Endothelial cell of umbilical vein (primary cell): ENCODE results near the gene RUNX2. TPM values are rescaled to one million over a fixed set of nuclear protein-coding genes. Genes with fewer than 3 reads are reported as not detected.

ENCODE experiments used
- BruUV-seq: library from RNA; stranded (reverse); fragments of 400-500 nt; replicated peaks from 2 replicates; lab custom pipeline; 2021; lab: Mats Ljungman, UMichigan
- CTCF ChIA-PET: fragments of 300-600, 350-600 bp; sonication (Branson Sonifier 250); formaldehyde crosslinking; loops from one replicate; lab custom pipeline; 2021; ENCODE audit warnings: antibody characterized with exemption, inconsistent platforms; lab: Charles Lee
- POLR2A ChIA-PET: fragments of 300-600, 350-600 bp; sonication (Branson Sonifier 250); formaldehyde crosslinking; loops from one replicate; lab custom pipeline; 2021; ENCODE audit warnings: antibody characterized with exemption, inconsistent platforms; lab: Charles Lee
- DNase-seq: peaks from one replicate; pipeline ENCODE4 v3.0.0-alpha.2; 2011; ENCODE audit warnings: low read depth, low spot score
- FAIRE-seq: peaks from 2 replicates; lab custom pipeline; 2011; peaks lifted over from hg19 to GRCh38; lab: Jason Lieb, UNC
- H2AFZ ChIP-seq: 2 replicates; pipeline ENCODE4 v1.6.0; 2012; ENCODE audit warnings: low read depth, low read length, control low read depth, inconsistent platforms
- H3K27ac ChIP-seq: 2 replicates; pipeline ENCODE4 v1.5.1; 2011; ENCODE audit warnings: low read depth, mild to moderate bottlenecking, control low read depth, low read length, moderate library complexity; ENCODE audit not compliant: insufficient read depth
- H3K27me3 ChIP-seq, 2 experiments: 2 replicates each; pipeline versions ENCODE4 v1.6.0 to v1.6.1; 2011; ENCODE audit warnings: low read length in 2 of 2, mixed read lengths in 1 of 2; ENCODE audit not compliant: control insufficient read depth in 2 of 2, insufficient read depth in 2 of 2
- H3K36me3 ChIP-seq, 2 experiments: 2 replicates in 1 of 2; 3 replicates in 1 of 2; pipeline ENCODE4 v1.5.1; 2011; ENCODE audit warnings: low read length in 2 of 2, mild to moderate bottlenecking in 1 of 2, moderate library complexity in 1 of 2; ENCODE audit not compliant: control insufficient read depth in 2 of 2, insufficient read depth in 2 of 2; ENCODE audit errors: extremely low read depth in 1 of 2
- H3K4me1 ChIP-seq: 3 replicates; pipeline ENCODE4 v1.5.1; 2011; ENCODE audit warnings: mild to moderate bottlenecking, low read length; ENCODE audit not compliant: control insufficient read depth, insufficient read depth; ENCODE audit errors: extremely low read depth
- H3K4me2 ChIP-seq: 2 replicates; pipeline ENCODE4 v1.6.1; 2011; ENCODE audit warnings: low read length, control low read depth, mixed read lengths; ENCODE audit not compliant: insufficient read depth
- H3K4me3 ChIP-seq, 3 experiments: fragments of 200-600 bp in 1 of 3; sonication (generic), shearing (Covaris generic) in 1 of 3; replicated peaks in 1 of 3; 2 replicates each; pipeline ENCODE4 v1.5.1; 2011 to 2016; ENCODE audit warnings: control low read depth in 3 of 3, low read length in 3 of 3, mild to moderate bottlenecking in 2 of 3, inconsistent platforms in 1 of 3, low read depth in 1 of 3, moderate library complexity in 1 of 3; ENCODE audit not compliant: insufficient read depth in 1 of 3
- H3K79me2 ChIP-seq: 2 replicates; pipeline ENCODE4 v1.6.0; 2012; ENCODE audit warnings: low read length, inconsistent platforms; ENCODE audit not compliant: control insufficient read depth, insufficient read depth
- H3K9ac ChIP-seq: replicated peaks from 2 replicates; pipeline ENCODE3; 2011; ENCODE audit warnings: low read length, control low read depth; ENCODE audit not compliant: insufficient read depth; ENCODE audit errors: extremely low read depth
- H3K9me1 ChIP-seq: replicated peaks from 3 replicates; pipeline ENCODE4 v1.6.0; 2011; ENCODE audit warnings: mild to moderate bottlenecking, low read length; ENCODE audit not compliant: control insufficient read depth, insufficient read depth; ENCODE audit errors: extremely low read depth
- H3K9me3 ChIP-seq: replicated peaks from 2 replicates; pipeline ENCODE4 v1.5.1; 2012; ENCODE audit warnings: low read length, inconsistent platforms; ENCODE audit not compliant: control insufficient read depth, insufficient read depth
- H4K20me1 ChIP-seq: replicated peaks from 2 replicates; pipeline ENCODE3; 2011; ENCODE audit warnings: mild to moderate bottlenecking, low read length; ENCODE audit not compliant: control insufficient read depth, insufficient read depth; ENCODE audit errors: extremely low read depth
- EZH2 ChIP-seq: IDR thresholded peaks from 2 replicates; pipeline ENCODE4 v1.6.1; 2012; ENCODE audit warnings: borderline replicate concordance, low read depth, mild to moderate bottlenecking, moderate library complexity, low read length, inconsistent platforms; ENCODE audit not compliant: severe bottlenecking
- FOS ChIP-seq: IDR thresholded peaks from 2 replicates; pipeline ENCODE4 v1.6.1; 2011; ENCODE audit warnings: mild to moderate bottlenecking, low read length, moderate library complexity, borderline replicate concordance; ENCODE audit not compliant: insufficient read depth
- GATA2 ChIP-seq: IDR thresholded peaks from 2 replicates; pipeline ENCODE4 v1.7.0; 2011; ENCODE audit warnings: low read depth, mild to moderate bottlenecking, moderate library complexity, mixed read lengths, low read length; ENCODE audit not compliant: insufficient read length, insufficient read depth
- JUN ChIP-seq: IDR thresholded peaks from 2 replicates; pipeline ENCODE4 v1.6.1; 2011; ENCODE audit warnings: borderline replicate concordance, low read depth; ENCODE audit not compliant: insufficient read length, insufficient read depth
- MYC ChIP-seq: IDR thresholded peaks from one replicate; pipeline ENCODE4 v1.6.1; 2011; ENCODE audit warnings: mild to moderate bottlenecking, low read depth, low read length
- POLR2A ChIP-seq: IDR thresholded peaks from 2 replicates; pipeline ENCODE4 v1.6.1; 2012; ENCODE audit warnings: low read depth, mild to moderate bottlenecking, control low read depth, low read length
- POLR2AphosphoS5 ChIP-seq: IDR thresholded peaks from 2 replicates; pipeline ENCODE4 v1.6.1; 2012; ENCODE audit warnings: low read depth, mild to moderate bottlenecking, control low read depth, low read length, moderate library complexity; ENCODE audit not compliant: insufficient read depth
- dilution Hi-C: fragments of 300-500 bp; cut with MboI; formaldehyde crosslinking; loops from one replicate; pipeline ENCODE4 v1.15.0; 2019; ENCODE audit warnings: low sequenced_read_pairs; ENCODE audit not compliant: extremely low pct_ligation_motif_present
- intact Hi-C: fragments of 100-400 bp; cut with micrococcal nuclease; formaldehyde crosslinking; loops from one replicate; pipeline ENCODE4 v1.10.0; 2022
- polyA plus RNA-seq, 4 experiments: library from polyadenylated mRNA; depleted of rRNA in 3 of 4; stranded (reverse) in 3 of 4; unstranded in 1 of 4; fragments of >200 nt; gene quantifications; 2 replicates each; pipeline versions ENCODE4 v1.2.1 to v1.2.3, GENCODE V29; 2011 to 2012; ENCODE audit warnings: missing spikeins in 1 of 4
- total RNA-seq: library from RNA; stranded (reverse); gene quantifications from 2 replicates; pipeline ENCODE4 v1.2.3, GENCODE V29; 2021
- TF ChIP-seq, protein P1 (sequence below), 2 donors: IDR thresholded peaks; 1 replicate in 1 of 2; 2 replicates in 1 of 2; pipeline ENCODE4 v1.5.1; 2011; ENCODE audit warnings: low read length in 2 of 2, mild to moderate bottlenecking in 2 of 2, moderate library complexity in 2 of 2, control low read depth in 1 of 2, inconsistent platforms in 1 of 2, low read depth in 1 of 2; ENCODE audit not compliant: insufficient read depth in 1 of 2; ENCODE audit errors: extremely low read depth in 1 of 2
- TF ChIP-seq, protein P2 (sequence below): IDR thresholded peaks from 2 replicates; pipeline ENCODE4 v1.6.1; 2011; ENCODE audit not compliant: insufficient read depth, insufficient read length

RUNX2 gene
- total and polyA plus RNA-seq, 2 donors (not counting 3 experiments of a cell fraction or from before 2014, with no cell fraction given): 0.06 TPM; not detected in 1

DNA sequence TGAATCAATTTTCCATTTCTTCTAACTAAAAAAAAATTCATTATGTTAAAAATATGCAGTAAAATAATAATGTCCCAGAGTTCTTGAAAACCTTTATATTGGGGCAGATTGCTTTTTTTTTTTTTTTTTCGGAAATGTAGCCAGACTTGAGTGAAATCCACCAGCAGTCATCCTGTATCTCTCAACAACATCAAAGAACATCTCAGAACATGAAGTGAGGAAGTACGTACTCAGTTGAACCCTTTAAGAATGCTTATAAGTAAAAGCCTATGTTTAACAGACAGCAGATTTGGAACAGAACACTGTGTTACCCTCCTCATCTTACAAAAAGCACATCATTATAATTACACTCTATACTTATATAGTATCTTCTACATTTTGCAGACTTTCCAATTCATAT, 100.6 kb downstream of the RUNX2 start:
- H3K36me3 ChIP-seq: no peaks in the 10 kb centered on the region
- no peaks in the 10 kb centered on the region for H4K20me1 ChIP-seq
- no peaks in the 10 kb centered on the region for H3K79me2 ChIP-seq
- FAIRE-seq (no peak), DNase-seq (no peak)
- H3K9me3 ChIP-seq: no peaks in the 10 kb centered on the region
- H2AFZ ChIP-seq: no peak overlapping the region
- dilution Hi-C loops: no loop called here
- H3K27me3 ChIP-seq: peaks cover 25 to 49% of the 10 kb centered on the region in 2 experiments
- no peak overlapping the region for H3K27ac ChIP-seq
- TF ChIP-seq EZH2 (no peak), GATA2 (no peak), JUN (no peak), POLR2AphosphoS5 (no peak), FOS (no peak)
- POLR2A ChIA-PET: interaction anchor here (0.6 kb wide), 1 partner anchor 51 kb away, joined by 3 read pairs; no protein-coding TSS in a partner anchor
- no peaks in the 10 kb centered on the region for H3K9me1 ChIP-seq
- intact Hi-C loops: no loop called here
- no TSS peak for BruUV-seq
- no peak overlapping the region for H3K4me3 ChIP-seq
- H3K9ac ChIP-seq: no peak overlapping the region
- CTCF ChIA-PET: interaction anchor here (0.8 to 1.2 kb wide), 3 partner anchors 8 to 286 kb away, joined by 3 to 5 read pairs (median 4); no protein-coding TSS in a partner anchor
- no peak overlapping the region for H3K4me2 ChIP-seq
- H3K4me1 ChIP-seq: peaks cover 17% of the 10 kb centered on the region

DNA sequence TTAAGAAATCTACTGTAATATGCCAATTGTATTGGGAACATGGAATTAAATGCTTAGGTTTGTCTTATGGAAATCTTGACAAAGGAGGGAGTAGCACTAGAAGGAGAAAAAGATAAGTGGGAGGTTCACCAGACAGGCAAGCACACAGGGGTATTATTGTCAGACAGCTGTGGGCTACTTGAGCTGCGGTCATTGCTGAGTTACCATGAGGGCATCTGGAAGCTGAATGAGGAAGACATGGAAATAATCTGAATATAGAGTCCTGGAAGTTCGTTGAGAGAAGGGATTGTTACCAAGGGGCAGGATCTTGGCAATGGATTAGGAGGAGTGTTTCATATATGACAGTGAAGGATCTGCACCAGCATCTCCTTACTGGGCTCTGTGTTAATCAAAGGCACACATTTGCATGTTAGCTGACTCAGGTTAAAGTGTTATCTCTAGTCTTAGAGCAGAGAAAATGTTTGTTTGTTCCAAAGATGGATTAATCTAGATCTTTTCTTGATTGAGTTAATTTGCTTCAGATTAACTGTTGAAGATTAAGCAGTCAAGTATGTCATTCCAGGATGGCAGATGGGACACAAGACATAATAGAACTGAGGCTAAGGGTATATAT, 102.6 kb downstream of the RUNX2 start:
- H3K4me2 ChIP-seq: no peak overlapping the region
- no peaks in the 10 kb centered on the region for H4K20me1 ChIP-seq
- no peaks in the 10 kb centered on the region for H3K9me1 ChIP-seq
- no peak for DNase-seq
- intact Hi-C loops: loop anchor here (5.0 kb wide), 1 partner anchor 47 kb away; no protein-coding TSS in a partner anchor
- H3K36me3 ChIP-seq: no peaks in the 10 kb centered on the region
- no TSS peak for BruUV-seq
- no peak overlapping the region for H3K27ac ChIP-seq
- TF ChIP-seq JUN (no peak), EZH2 (no peak), MYC (no peak), GATA2 (no peak), POLR2A (no peak), POLR2AphosphoS5 (no peak), FOS (no peak)
- TF ChIP-seq, protein P1, sequence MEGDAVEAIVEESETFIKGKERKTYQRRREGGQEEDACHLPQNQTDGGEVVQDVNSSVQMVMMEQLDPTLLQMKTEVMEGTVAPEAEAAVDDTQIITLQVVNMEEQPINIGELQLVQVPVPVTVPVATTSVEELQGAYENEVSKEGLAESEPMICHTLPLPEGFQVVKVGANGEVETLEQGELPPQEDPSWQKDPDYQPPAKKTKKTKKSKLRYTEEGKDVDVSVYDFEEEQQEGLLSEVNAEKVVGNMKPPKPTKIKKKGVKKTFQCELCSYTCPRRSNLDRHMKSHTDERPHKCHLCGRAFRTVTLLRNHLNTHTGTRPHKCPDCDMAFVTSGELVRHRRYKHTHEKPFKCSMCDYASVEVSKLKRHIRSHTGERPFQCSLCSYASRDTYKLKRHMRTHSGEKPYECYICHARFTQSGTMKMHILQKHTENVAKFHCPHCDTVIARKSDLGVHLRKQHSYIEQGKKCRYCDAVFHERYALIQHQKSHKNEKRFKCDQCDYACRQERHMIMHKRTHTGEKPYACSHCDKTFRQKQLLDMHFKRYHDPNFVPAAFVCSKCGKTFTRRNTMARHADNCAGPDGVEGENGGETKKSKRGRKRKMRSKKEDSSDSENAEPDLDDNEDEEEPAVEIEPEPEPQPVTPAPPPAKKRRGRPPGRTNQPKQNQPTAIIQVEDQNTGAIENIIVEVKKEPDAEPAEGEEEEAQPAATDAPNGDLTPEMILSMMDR (IDR thresholded peaks at IDR 0.05; ENCODE audit: extremely low read depth in 1 of 2, insufficient read depth in 1 of 2, low read depth in 1 of 2, low read length in 2 of 2): no peak
- TF ChIP-seq, protein P2, sequence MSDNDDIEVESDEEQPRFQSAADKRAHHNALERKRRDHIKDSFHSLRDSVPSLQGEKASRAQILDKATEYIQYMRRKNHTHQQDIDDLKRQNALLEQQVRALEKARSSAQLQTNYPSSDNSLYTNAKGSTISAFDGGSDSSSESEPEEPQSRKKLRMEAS: no peak
- no peaks in the 10 kb centered on the region for H3K9me3 ChIP-seq
- H3K9ac ChIP-seq: no peak overlapping the region
- H3K4me1 ChIP-seq: peaks cover 24% of the 10 kb centered on the region
- POLR2A ChIA-PET: no interaction called here
- no peaks in the 10 kb centered on the region for H3K79me2 ChIP-seq
- dilution Hi-C loops: no loop called here
- no peak overlapping the region for H3K4me3 ChIP-seq
- FAIRE-seq: no peak
- no peak overlapping the region for H2AFZ ChIP-seq
- peaks cover 16 to 30% of the 10 kb centered on the region in 2 experiments for H3K27me3 ChIP-seq
- CTCF ChIA-PET: interaction anchor here (1.1 kb wide), 1 partner anchor 284 kb away, joined by 3 read pairs; no protein-coding TSS in a partner anchor
